PC-9 (cell line): ENCODE results near the gene CYLD. TPM values are rescaled to one million over a fixed set of nuclear protein-coding genes. Genes with fewer than 3 reads are reported as not detected.

ENCODE experiments used
- BruUV-seq: library from RNA; stranded (reverse); fragments of 400-500 nt; replicated peaks from 2 replicates; lab custom pipeline; 2021; lab: Mats Ljungman, UMichigan
- CTCF ChIA-PET: fragments of 300-600 bp; sonication (Branson Sonifier 250); formaldehyde crosslinking; loops from one replicate; lab custom pipeline; 2022; ENCODE audit warnings: antibody characterized with exemption; lab: Charles Lee
- POLR2A ChIA-PET: fragments of 300-600 bp; sonication (Branson Sonifier 250); formaldehyde crosslinking; loops from one replicate; lab custom pipeline; 2022; ENCODE audit warnings: antibody characterized with exemption; ENCODE audit not compliant: unreplicated experiment; lab: Charles Lee
- DNase-seq, 2 experiments: peaks; one replicate each; pipeline versions ENCODE4 v3.0.0 to v3.0.0-alpha.2; 2015 to 2022; ENCODE audit warnings: mixed read lengths in 1 of 2
- H2AFZ ChIP-seq: fragments of 200-600 bp; sonication (generic); 2 replicates; pipeline ENCODE4 v1.8.1; 2017; ENCODE audit warnings: antibody characterized with exemption
- H3F3A ChIP-seq: fragments of 200-600 bp; sonication (generic); 2 replicates; pipeline ENCODE4 v1.8.1; 2017; ENCODE audit warnings: antibody characterized with exemption, mild to moderate bottlenecking, low read depth; ENCODE audit not compliant: insufficient read depth
- H3K27ac ChIP-seq: fragments of 200-600 bp; sonication (generic); 2 replicates; pipeline ENCODE4 v1.6.1; 2016; ENCODE audit warnings: mixed run types
- H3K27me3 ChIP-seq: fragments of 200-600 bp; sonication (generic); 2 replicates; pipeline ENCODE4 v1.6.1; 2016; ENCODE audit warnings: low read depth, mixed run types; ENCODE audit not compliant: insufficient read depth
- H3K36me3 ChIP-seq: fragments of 200-600 bp; sonication (generic); 2 replicates; pipeline ENCODE4 v1.6.1; 2016; ENCODE audit warnings: low read depth, mixed run types
- H3K4me1 ChIP-seq: fragments of 200-600 bp; sonication (generic); replicated peaks from 2 replicates; pipeline ENCODE4 v1.6.1; 2016; ENCODE audit warnings: mixed run types; ENCODE audit not compliant: insufficient read depth
- H3K4me2 ChIP-seq: fragments of 200-600 bp; sonication (generic); 2 replicates; pipeline ENCODE4 v1.6.1; 2017; ENCODE audit warnings: mixed run types
- H3K4me3 ChIP-seq: fragments of 200-600 bp; sonication (generic); 2 replicates; pipeline ENCODE4 v1.6.1; 2016; ENCODE audit warnings: mixed run types
- H3K79me2 ChIP-seq: fragments of 200-600 bp; sonication (generic); 2 replicates; pipeline ENCODE4 v1.6.1; 2017; ENCODE audit warnings: low read depth, mixed run types
- H3K9me2 ChIP-seq: fragments of 200-600 bp; sonication (generic); 2 replicates; pipeline ENCODE4 v1.8.1; 2017; ENCODE audit warnings: mild to moderate bottlenecking; ENCODE audit not compliant: insufficient read depth
- H3K9me3 ChIP-seq: fragments of 200-600 bp; sonication (generic); 2 replicates; pipeline ENCODE4 v1.8.1; 2016; ENCODE audit warnings: low read depth; ENCODE audit not compliant: insufficient read depth
- H4K20me1 ChIP-seq: fragments of 200-600 bp; sonication (generic); 2 replicates; pipeline ENCODE4 v1.8.1; 2017; ENCODE audit not compliant: insufficient read depth
- CTCF ChIP-seq: fragments of 200-600 bp; sonication (generic); conservative IDR thresholded peaks from 2 replicates; pipeline ENCODE4 v1.6.1; 2017; ENCODE audit warnings: mixed run types, antibody characterized with exemption, mild to moderate bottlenecking, moderate library complexity
- EZH2 ChIP-seq: fragments of 200-600 bp; sonication (generic); IDR thresholded peaks from 2 replicates; pipeline ENCODE4 v1.8.0; 2017; ENCODE audit warnings: antibody characterized with exemption, low read depth
- intact Hi-C: fragments of 100-400 bp; cut with micrococcal nuclease; formaldehyde crosslinking; loops from one replicate; pipeline ENCODE4 v1.10.0; 2022; ENCODE audit not compliant: unreplicated experiment
- total RNA-seq: library from RNA; stranded (reverse); gene quantifications from 2 replicates; pipeline ENCODE4 v1.2.3, GENCODE V29; 2021

The CYLD gene
- total RNA-seq, 1 experiment from 2014 or later: 19.0 TPM

DNA sequence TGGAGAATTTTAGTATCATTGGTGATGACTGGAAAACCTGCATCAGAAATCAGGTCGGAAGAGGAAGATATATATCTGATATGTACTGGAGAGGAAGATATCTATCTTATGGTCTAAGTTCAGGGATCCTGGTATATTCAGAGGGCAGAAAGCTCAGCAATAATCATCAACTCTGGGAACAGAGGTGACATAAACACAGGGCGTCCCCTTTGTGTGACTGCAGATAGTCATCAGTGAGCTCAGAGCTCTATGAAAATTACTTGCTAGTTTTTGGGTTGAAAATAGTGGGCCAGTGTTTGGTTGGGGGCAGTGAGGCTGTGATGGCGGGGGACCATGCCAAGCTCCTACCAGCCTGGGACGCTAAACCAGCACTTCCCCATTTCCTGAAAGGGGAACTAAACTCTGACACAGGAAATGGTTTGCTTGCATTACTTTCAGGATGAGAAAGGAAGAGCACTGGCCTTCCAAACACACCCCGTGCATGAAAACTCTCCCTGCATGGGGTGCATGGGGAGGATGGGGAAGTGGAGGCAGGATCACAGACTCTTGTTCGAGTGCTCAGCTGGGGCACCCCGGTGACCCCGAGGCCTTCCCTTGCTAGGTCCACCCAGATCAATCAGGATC lies 32.7 kb upstream of the CYLD start:
- TF ChIP-seq EZH2: no peak
- no peak for TF ChIP-seq CTCF
- Histone ChIP-seq H2AFZ (no peak overlapping the region), H3K4me1 (peaks cover 18% of the 10 kb centered on the region), H3K4me3 (no peak overlapping the region), H3F3A (peaks cover 20% of the 10 kb centered on the region), H3K36me3 (no peaks in the 10 kb centered on the region), H3K9me3 (peaks cover 10% of the 10 kb centered on the region), H4K20me1 (no peaks in the 10 kb centered on the region), H3K4me2 (no peak overlapping the region), H3K9me2 (no peaks in the 10 kb centered on the region), H3K79me2 (no peaks in the 10 kb centered on the region), H3K27me3 (no peaks in the 10 kb centered on the region), H3K27ac (no peak overlapping the region)
- intact Hi-C loops: no loop called here
- POLR2A ChIA-PET: no interaction called here
- BruUV-seq: no TSS peak
- DNase-seq: no peak
- CTCF ChIA-PET: no interaction called here

GRCh38 chr16:50709980-50710379 lies 31.9 kb upstream of the CYLD start:
- peaks cover 6% of the 10 kb centered on the region; the same call in 1 of the 2 replicates for H3K9me3 ChIP-seq
- no peak overlapping the region for H3K27ac ChIP-seq
- H3K79me2 ChIP-seq: no peaks in the 10 kb centered on the region
- no TSS peak for BruUV-seq
- no peaks in the 10 kb centered on the region for H3K36me3 ChIP-seq
- no peaks in the 10 kb centered on the region for H3K27me3 ChIP-seq
- H3F3A ChIP-seq: peaks cover 17% of the 10 kb centered on the region
- POLR2A ChIA-PET: no interaction called here
- no peak overlapping the region for H3K4me3 ChIP-seq
- no peak for DNase-seq
- H3K4me2 ChIP-seq: no peak overlapping the region
- H2AFZ ChIP-seq: no peak overlapping the region
- H3K9me2 ChIP-seq: no peaks in the 10 kb centered on the region
- peaks cover 15% of the 10 kb centered on the region for H3K4me1 ChIP-seq
- CTCF ChIA-PET: no interaction called here
- TF ChIP-seq EZH2 (no peak), CTCF (no peak)
- intact Hi-C loops: no loop called here
- no peaks in the 10 kb centered on the region for H4K20me1 ChIP-seq

DNA sequence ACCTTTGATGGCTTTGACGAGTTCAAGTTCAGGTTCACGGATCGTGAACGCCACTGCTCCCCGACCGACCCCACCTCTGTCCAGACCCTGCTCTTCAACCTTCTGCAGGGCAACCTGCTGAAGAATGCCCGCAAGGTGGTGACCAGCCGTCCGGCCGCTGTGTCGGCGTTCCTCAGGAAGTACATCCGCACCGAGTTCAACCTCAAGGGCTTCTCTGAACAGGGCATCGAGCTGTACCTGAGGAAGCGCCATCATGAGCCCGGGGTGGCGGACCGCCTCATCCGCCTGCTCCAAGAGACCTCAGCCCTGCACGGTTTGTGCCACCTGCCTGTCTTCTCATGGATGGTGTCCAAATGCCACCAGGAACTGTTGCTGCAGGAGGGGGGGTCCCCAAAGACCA lies 30.8 kb upstream of the CYLD start:
- Histone ChIP-seq H3F3A (peaks cover 7% of the 10 kb centered on the region; the same call in 1 of the 2 replicates), H3K4me3 (no peak overlapping the region), H4K20me1 (no peaks in the 10 kb centered on the region), H3K27ac (no peak overlapping the region), H3K4me2 (no peak overlapping the region), H3K9me3 (peaks cover 6% of the 10 kb centered on the region; the same call in 1 of the 2 replicates), H3K36me3 (no peaks in the 10 kb centered on the region), H2AFZ (no peak overlapping the region), H3K27me3 (no peaks in the 10 kb centered on the region), H3K9me2 (no peaks in the 10 kb centered on the region), H3K79me2 (no peaks in the 10 kb centered on the region), H3K4me1 (peaks cover 5% of the 10 kb centered on the region)
- DNase-seq: no peak
- TF ChIP-seq EZH2: no peak
- TF ChIP-seq CTCF: no peak
- BruUV-seq: no TSS peak
- ChIA-PET POLR2A (no interaction called here), CTCF (no interaction called here)
- intact Hi-C loops: no loop called here
